GM18498 (cell line): ENCODE results near the gene MAPK10.
"Not testable (repeated sequence)": the region's sequence is repeated elsewhere in the genome, so short reads cannot be mapped to it uniquely, and the experiment has no call there.

ENCODE experiments used
- ATAC-seq: cut with Tn5 transposase; IDR thresholded peaks from one replicate; pipeline ENCODE4 v1.9.1; 2021; ENCODE audit warnings: mild to moderate bottlenecking, moderate library complexity; ENCODE audit not compliant: unreplicated experiment

The MAPK10 gene

GRCh38 chr4:86344127-86344526 is 15.7 kb downstream of the MAPK10 start:
- ATAC-seq = no peak

GRCh38 chr4:86338989-86339388 is 20.9 kb downstream of the MAPK10 start:
- ATAC-seq = no peak

GRCh38 chr4:86338521-86338920 is 21.3 kb downstream of the MAPK10 start:
- ATAC-seq = no peak

- no peak for ATAC-seq
These were observed 25.7 kb downstream of the MAPK10 start for GRCh38 chr4:86334020-86334750.

- ATAC-seq = no peak
These were observed 26.6 kb downstream of the MAPK10 start for GRCh38 chr4:86333236-86333635.

GRCh38 chr4:86330961-86331742 is 28.7 kb downstream of the MAPK10 start:
- ATAC-seq = no peak

- not testable (repeated sequence) for ATAC-seq
These were observed 29.4 kb downstream of the MAPK10 start for GRCh38 chr4:86330411-86330810.

- ATAC-seq = no peak
These were observed 30.4 kb downstream of the MAPK10 start for GRCh38 chr4:86329431-86329830.

- ATAC-seq = no peak
These were observed 33.5 kb downstream of the MAPK10 start for GRCh38 chr4:86326400-86326799.

GRCh38 chr4:86319390-86319789 is 40.5 kb downstream of the MAPK10 start:
- no peak for ATAC-seq

- ATAC-seq = no peak
These were observed 44.3 kb downstream of the MAPK10 start for GRCh38 chr4:86315579-86315978.

GRCh38 chr4:86313656-86314055 is 46.2 kb downstream of the MAPK10 start:
- no peak for ATAC-seq

- no peak for ATAC-seq
These were observed 52.4 kb downstream of the MAPK10 start for GRCh38 chr4:86307432-86307831.

GRCh38 chr4:86306816-86307215 is 53.0 kb downstream of the MAPK10 start:
- no peak for ATAC-seq

- no peak for ATAC-seq
These were observed 57.0 kb downstream of the MAPK10 start for GRCh38 chr4:86302830-86303229.

- ATAC-seq = no peak
These were observed 57.6 kb downstream of the MAPK10 start for GRCh38 chr4:86302251-86302650.

- ATAC-seq = no peak
These were observed 59.3 kb downstream of the MAPK10 start for GRCh38 chr4:86300516-86300915.

- no peak for ATAC-seq
These were observed 63.0 kb downstream of the MAPK10 start for GRCh38 chr4:86296865-86297264.

- no peak for ATAC-seq
These were observed 65.0 kb downstream of the MAPK10 start for GRCh38 chr4:86294883-86295282.

- no peak for ATAC-seq
These were observed 68.7 kb downstream of the MAPK10 start for GRCh38 chr4:86291180-86291579.

- no peak for ATAC-seq
These were observed 73.1 kb downstream of the MAPK10 start for GRCh38 chr4:86286726-86287125.

- no peak for ATAC-seq
These were observed 76.5 kb downstream of the MAPK10 start for GRCh38 chr4:86283371-86283770.
